ENCODE measurements around the gene TCF7L2.

Gene TCF7L2

GRCh38 chr10:112926906-112927688 lies 22.9 kb upstream of the TCF7L2 start:
- peaks cover 0 to 13% of the 10 kb centered on the region in 2 donors for H3K9me3 Mint-ChIP-seq
- DNase-seq: no peak
- H3K4me3 Mint-ChIP-seq: no peak overlapping the region
- ATAC-seq: no peak
- no peaks in the 10 kb centered on the region for H3K4me1 Mint-ChIP-seq
- H3K27me3 Mint-ChIP-seq: no peaks in the 10 kb centered on the region
- no peak overlapping the region for H3K27ac Mint-ChIP-seq

- Mint-ChIP-seq H3K4me1 (no peaks in the 10 kb centered on the region), H3K4me3 (no peak overlapping the region), H3K27ac (no peak overlapping the region), H3K9me3 (peaks cover 0 to 13% of the 10 kb centered on the region in 2 donors), H3K27me3 (peaks cover 7% of the 10 kb centered on the region)
- DNase-seq (no peak), ATAC-seq (no peak)
These were observed 22.1 kb upstream of the TCF7L2 start for GRCh38 chr10:112927980-112928379.

- H3K9me3 Mint-ChIP-seq: peaks cover 0 to 13% of the 10 kb centered on the region in 2 donors
- no peaks in the 10 kb centered on the region for H3K4me1 Mint-ChIP-seq
- DNase-seq (no peak), ATAC-seq (no peak)
- H3K27ac Mint-ChIP-seq: no peak overlapping the region
- H3K27me3 Mint-ChIP-seq: peaks cover 16% of the 10 kb centered on the region
- no peak overlapping the region for H3K4me3 Mint-ChIP-seq
These were observed 17.4 kb upstream of the TCF7L2 start for GRCh38 chr10:112932658-112933057.

- no peak for DNase-seq
- Mint-ChIP-seq H3K27me3 (peaks cover 24% of the 10 kb centered on the region), H3K4me3 (no peak overlapping the region), H3K9me3 (peaks cover 0 to 10% of the 10 kb centered on the region in 2 donors), H3K27ac (no peak overlapping the region), H3K4me1 (no peaks in the 10 kb centered on the region)
- no peak for ATAC-seq
These were observed 15.9 kb upstream of the TCF7L2 start for GRCh38 chr10:112934193-112934592.

GRCh38 chr10:112938808-112939482 lies 11.1 kb upstream of the TCF7L2 start:
- Mint-ChIP-seq H3K27me3 (peaks cover 12% of the 10 kb centered on the region), H3K9me3 (no peaks in the 10 kb centered on the region), H3K4me3 (no peak overlapping the region), H3K4me1 (no peaks in the 10 kb centered on the region), H3K27ac (peak overlapping the region in 1 of 2 donors; percentile 59)
- ATAC-seq: no peak
- no peak for DNase-seq

GRCh38 chr10:112945811-112946210 lies 4.2 kb upstream of the TCF7L2 start:
- Mint-ChIP-seq H3K4me1 (peaks cover 21% of the 10 kb centered on the region), H3K9me3 (no peaks in the 10 kb centered on the region), H3K27ac (no peak overlapping the region), H3K27me3 (peaks cover 46% of the 10 kb centered on the region), H3K4me3 (no peak overlapping the region)
- ATAC-seq: no peak
- DNase-seq: no peak

- H3K4me3 Mint-ChIP-seq: no peak overlapping the region
- H3K27me3 Mint-ChIP-seq: peaks cover 48% of the 10 kb centered on the region
- ATAC-seq (no peak), DNase-seq (no peak)
- H3K9me3 Mint-ChIP-seq: no peaks in the 10 kb centered on the region
- peaks cover 22% of the 10 kb centered on the region for H3K4me1 Mint-ChIP-seq
- H3K27ac Mint-ChIP-seq: no peak overlapping the region
These were observed 3.4 kb upstream of the TCF7L2 start for GRCh38 chr10:112946649-112947048.

- H3K9me3 Mint-ChIP-seq: no peaks in the 10 kb centered on the region
- peaks cover 28% of the 10 kb centered on the region for H3K4me1 Mint-ChIP-seq
- DNase-seq (no peak), ATAC-seq (no peak)
- H3K27ac Mint-ChIP-seq: no peak overlapping the region
- no peak overlapping the region for H3K4me3 Mint-ChIP-seq
- H3K27me3 Mint-ChIP-seq: peaks cover 61% of the 10 kb centered on the region
These were observed 1.9 kb upstream of the TCF7L2 start for GRCh38 chr10:112948196-112948595.

- H3K27me3 Mint-ChIP-seq: peaks cover 71% of the 10 kb centered on the region
- H3K4me1 Mint-ChIP-seq: peaks cover 28% of the 10 kb centered on the region
- H3K9me3 Mint-ChIP-seq: no peaks in the 10 kb centered on the region
- H3K27ac Mint-ChIP-seq: peak overlapping the region in 1 of 2 donors; percentile 77
- DNase-seq (no peak), ATAC-seq (no peak)
- peak overlapping the region; percentile 85 to 95 for H3K4me3 Mint-ChIP-seq
These were observed 764 bp upstream of the TCF7L2 start for GRCh38 chr10:112949143-112949823.

GRCh38 chr10:112950714-112951358 lies 789 bp downstream of the TCF7L2 start:
- Mint-ChIP-seq H3K4me1 (peaks cover 35% of the 10 kb centered on the region), H3K4me3 (peak overlapping the region; percentile 85 to 97), H3K27ac (peak overlapping the region; percentile 95 to 97), H3K9me3 (no peaks in the 10 kb centered on the region), H3K27me3 (peaks cover 73% of the 10 kb centered on the region)
- DNase-seq (peak; percentile 7 to 24), ATAC-seq (peak; percentile 29)

- H3K9me3 Mint-ChIP-seq: no peaks in the 10 kb centered on the region
- H3K27me3 Mint-ChIP-seq: peaks cover 72% of the 10 kb centered on the region
- peak overlapping the region; percentile 92 to 97 for H3K4me3 Mint-ChIP-seq
- H3K4me1 Mint-ChIP-seq: peaks cover 39% of the 10 kb centered on the region
- DNase-seq (peak; percentile 29 to 63), ATAC-seq (peak; percentile 77)
- H3K27ac Mint-ChIP-seq: peak overlapping the region; percentile 95 to 97
These were observed 1.6 kb downstream of the TCF7L2 start for GRCh38 chr10:112951359-112952281.

- no peaks in the 10 kb centered on the region for H3K9me3 Mint-ChIP-seq
- ATAC-seq (peak; percentile 60), DNase-seq (peak; percentile 12 to 13)
- peak overlapping the region; percentile 92 to 97 for H3K4me3 Mint-ChIP-seq
- H3K4me1 Mint-ChIP-seq: peaks cover 39% of the 10 kb centered on the region
- peaks cover 78% of the 10 kb centered on the region for H3K27me3 Mint-ChIP-seq
- peak overlapping the region; percentile 95 to 97 for H3K27ac Mint-ChIP-seq
These were observed 2.5 kb downstream of the TCF7L2 start for GRCh38 chr10:112952282-112953173.

- no peak for ATAC-seq
- Mint-ChIP-seq H3K4me1 (peaks cover 40% of the 10 kb centered on the region), H3K27me3 (peaks cover 81% of the 10 kb centered on the region), H3K9me3 (no peaks in the 10 kb centered on the region), H3K27ac (no peak overlapping the region), H3K4me3 (peak overlapping the region; percentile 54 to 85)
- DNase-seq: no peak
These were observed 3.4 kb downstream of the TCF7L2 start for GRCh38 chr10:112953174-112954159.
